ENCODE data around the gene TMEM59L.
"Not testable (repeated sequence)": the region's sequence is repeated elsewhere in the genome, so short reads cannot be mapped to it uniquely, and the experiment has no call there.

TMEM59L gene

GRCh38 chr19:18599485-18599884 lies 13.2 kb upstream of the TMEM59L start:
- H3F3A ChIP-seq (ENCODE audit: control insufficient read depth, insufficient read depth) = no peaks in the 10 kb centered on the region
- H3K9me2 ChIP-seq (replicated peaks; ENCODE audit: control insufficient read depth, low read length) = no peaks in the 10 kb centered on the region
- no peaks in the 10 kb centered on the region for H3K9me3 ChIP-seq (ENCODE audit: control insufficient read depth, insufficient read depth, low read length)
- no peak overlapping the region for H3K4me3 ChIP-seq (ENCODE audit: low read length)
- no peaks in the 10 kb centered on the region for H3K36me3 ChIP-seq (ENCODE audit: control insufficient read depth, low read length)
- TF ChIP-seq EZH2phosphoT487 (IDR thresholded peaks at IDR 0.05; ENCODE audit: borderline replicate concordance, low read length) (no peak), CTCF (IDR thresholded peaks at IDR 0.05; ENCODE audit: low read depth, low read length, poor library complexity, severe bottlenecking) (no peak)
- no peak overlapping the region for H3K27ac ChIP-seq (ENCODE audit: low read depth, low read length)
- H3K27me3 ChIP-seq (ENCODE audit: control insufficient read depth, low read length) = peaks cover 25% of the 10 kb centered on the region
- H4K20me1 ChIP-seq (ENCODE audit: control insufficient read depth, insufficient read depth, low read depth, low read length) = no peaks in the 10 kb centered on the region
- no peak overlapping the region for H3K4me2 ChIP-seq (ENCODE audit: low read length)
- no peaks in the 10 kb centered on the region for H3K79me2 ChIP-seq (ENCODE audit: control insufficient read depth, low read length)
- peaks cover 18% of the 10 kb centered on the region for H3K4me1 ChIP-seq (ENCODE audit: control insufficient read depth, low read length)

GRCh38 chr19:18600692-18601397 lies 11.8 kb upstream of the TMEM59L start:
- H3F3A ChIP-seq (ENCODE audit: control insufficient read depth, insufficient read depth); H3K79me2 ChIP-seq (ENCODE audit: control insufficient read depth, low read length); H4K20me1 ChIP-seq (ENCODE audit: control insufficient read depth, insufficient read depth, low read depth, low read length); H3K9me2 ChIP-seq (replicated peaks; ENCODE audit: control insufficient read depth, low read length); H3K9me3 ChIP-seq (ENCODE audit: control insufficient read depth, insufficient read depth, low read length); H3K4me3 ChIP-seq (ENCODE audit: low read length); H3K4me2 ChIP-seq (ENCODE audit: low read length); H3K27ac ChIP-seq (ENCODE audit: low read depth, low read length); H3K36me3 ChIP-seq (ENCODE audit: control insufficient read depth, low read length): not testable (repeated sequence)
- Histone ChIP-seq H3K4me1 (ENCODE audit: control insufficient read depth, low read length) (peaks cover 12% of the 10 kb centered on the region), H3K27me3 (ENCODE audit: control insufficient read depth, low read length) (peaks cover 39% of the 10 kb centered on the region)

GRCh38 chr19:18601875-18602274 lies 10.8 kb upstream of the TMEM59L start:
- Histone ChIP-seq H3K4me2 (ENCODE audit: low read length) (no peak overlapping the region), H3K27me3 (ENCODE audit: control insufficient read depth, low read length) (peaks cover 44% of the 10 kb centered on the region), H3K4me3 (ENCODE audit: low read length) (no peak overlapping the region), H3K9me2 (replicated peaks; ENCODE audit: control insufficient read depth, low read length) (no peaks in the 10 kb centered on the region), H3F3A (ENCODE audit: control insufficient read depth, insufficient read depth) (no peaks in the 10 kb centered on the region), H3K36me3 (ENCODE audit: control insufficient read depth, low read length) (no peaks in the 10 kb centered on the region), H3K79me2 (ENCODE audit: control insufficient read depth, low read length) (no peaks in the 10 kb centered on the region), H3K9me3 (ENCODE audit: control insufficient read depth, insufficient read depth, low read length) (no peaks in the 10 kb centered on the region), H3K27ac (ENCODE audit: low read depth, low read length) (no peak overlapping the region), H3K4me1 (ENCODE audit: control insufficient read depth, low read length) (peaks cover 11% of the 10 kb centered on the region), H4K20me1 (ENCODE audit: control insufficient read depth, insufficient read depth, low read depth, low read length) (no peaks in the 10 kb centered on the region)
- no peak for TF ChIP-seq EZH2phosphoT487 (IDR thresholded peaks at IDR 0.05; ENCODE audit: borderline replicate concordance, low read length)
- TF ChIP-seq CTCF (IDR thresholded peaks at IDR 0.05; ENCODE audit: low read depth, low read length, poor library complexity, severe bottlenecking) = no peak

- no peak overlapping the region for H3K27ac ChIP-seq (ENCODE audit: low read depth, low read length)
- no peak overlapping the region for H3K4me3 ChIP-seq (ENCODE audit: low read length)
- no peaks in the 10 kb centered on the region for H3F3A ChIP-seq (ENCODE audit: control insufficient read depth, insufficient read depth)
- H3K36me3 ChIP-seq (ENCODE audit: control insufficient read depth, low read length) = no peaks in the 10 kb centered on the region
- H3K4me1 ChIP-seq (ENCODE audit: control insufficient read depth, low read length) = no peaks in the 10 kb centered on the region; the same call in 1 of the 2 replicates
- H3K27me3 ChIP-seq (ENCODE audit: control insufficient read depth, low read length) = peaks cover 57% of the 10 kb centered on the region
- no peaks in the 10 kb centered on the region for H3K79me2 ChIP-seq (ENCODE audit: control insufficient read depth, low read length)
- peak; percentile 21 for TF ChIP-seq CTCF (IDR thresholded peaks at IDR 0.05; ENCODE audit: low read depth, low read length, poor library complexity, severe bottlenecking)
- TF ChIP-seq EZH2phosphoT487 (IDR thresholded peaks at IDR 0.05; ENCODE audit: borderline replicate concordance, low read length) = peak; percentile 84; the same call in 1 of the 2 replicates
- no peak overlapping the region for H3K4me2 ChIP-seq (ENCODE audit: low read length)
- no peaks in the 10 kb centered on the region for H3K9me2 ChIP-seq (replicated peaks; ENCODE audit: control insufficient read depth, low read length)
- no peaks in the 10 kb centered on the region for H3K9me3 ChIP-seq (ENCODE audit: control insufficient read depth, insufficient read depth, low read length)
- H4K20me1 ChIP-seq (ENCODE audit: control insufficient read depth, insufficient read depth, low read depth, low read length) = no peaks in the 10 kb centered on the region
Measured at GRCh38 chr19:18603255-18603957, 9.3 kb upstream of the TMEM59L start.
